HG03439 (cell line): ENCODE data around the gene SH3BGRL2.
"Not testable (repeated sequence)": the region's sequence is repeated elsewhere in the genome, so short reads cannot be mapped to it uniquely, and the experiment has no call there.

Experiments
- ATAC-seq: cut with Tn5 transposase; IDR thresholded peaks from one replicate; pipeline ENCODE4 v1.9.1; 2021; ENCODE audit warnings: mild to moderate bottlenecking, moderate library complexity; ENCODE audit not compliant: unreplicated experiment

The SH3BGRL2 gene

DNA sequence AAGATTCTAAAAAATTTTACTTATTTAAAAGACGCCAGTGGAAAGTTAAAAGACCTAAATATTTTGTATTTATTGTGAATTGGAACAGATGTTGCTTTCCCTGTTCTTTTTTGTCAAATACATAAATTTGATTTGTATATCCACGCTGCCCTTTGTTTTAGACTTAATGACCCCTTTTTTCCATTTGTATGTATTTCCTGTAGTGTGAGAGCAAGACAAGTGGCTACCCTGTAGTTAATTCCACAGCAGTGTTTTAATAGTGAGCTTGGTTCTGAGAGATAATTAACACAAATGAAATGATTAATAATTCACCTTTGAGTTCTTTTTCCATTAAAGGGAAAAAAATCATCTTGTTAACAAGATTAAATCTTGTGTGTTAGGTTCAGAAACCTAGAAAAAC is 16.6 kb downstream of the SH3BGRL2 start:
- no peak for ATAC-seq

DNA sequence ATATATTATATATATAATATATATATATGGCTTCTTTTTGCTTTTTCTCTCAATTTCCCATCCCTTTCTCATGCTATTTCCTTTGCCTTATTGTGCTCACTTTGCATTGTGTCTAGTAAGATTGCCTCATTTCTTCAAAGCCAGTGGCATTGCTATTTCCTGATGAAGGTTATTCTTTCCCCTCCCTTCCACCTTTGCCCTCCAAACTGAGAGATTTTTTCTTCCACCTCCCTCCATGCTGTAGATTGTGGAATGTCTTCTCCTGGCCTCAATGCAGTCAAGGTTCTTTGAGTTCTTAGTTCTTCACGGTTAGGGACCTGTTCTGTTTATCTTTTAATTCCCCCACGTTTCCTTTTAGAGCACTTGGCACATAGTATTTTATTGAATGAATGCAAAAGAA is 17.2 kb downstream of the SH3BGRL2 start:
- no peak for ATAC-seq

DNA sequence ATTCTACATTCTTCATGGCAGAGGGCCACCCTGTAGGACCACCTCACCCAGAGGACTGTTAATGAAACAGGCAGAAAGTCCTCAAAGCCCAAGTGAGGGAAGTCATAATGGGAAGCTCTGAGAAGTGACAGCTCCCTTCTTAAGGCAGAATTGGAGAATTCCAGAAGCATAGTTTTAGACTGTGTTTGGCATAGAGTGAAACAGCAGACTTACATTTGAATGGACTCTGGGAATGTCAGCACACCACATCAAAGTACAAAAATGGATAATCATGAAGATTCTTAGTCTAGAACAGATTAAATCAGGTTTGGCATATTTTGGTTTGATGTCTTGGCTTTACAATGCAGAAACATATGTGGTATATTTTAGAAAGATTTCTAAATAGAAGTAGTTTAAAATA is 17.9 kb downstream of the SH3BGRL2 start:
- no peak for ATAC-seq

DNA sequence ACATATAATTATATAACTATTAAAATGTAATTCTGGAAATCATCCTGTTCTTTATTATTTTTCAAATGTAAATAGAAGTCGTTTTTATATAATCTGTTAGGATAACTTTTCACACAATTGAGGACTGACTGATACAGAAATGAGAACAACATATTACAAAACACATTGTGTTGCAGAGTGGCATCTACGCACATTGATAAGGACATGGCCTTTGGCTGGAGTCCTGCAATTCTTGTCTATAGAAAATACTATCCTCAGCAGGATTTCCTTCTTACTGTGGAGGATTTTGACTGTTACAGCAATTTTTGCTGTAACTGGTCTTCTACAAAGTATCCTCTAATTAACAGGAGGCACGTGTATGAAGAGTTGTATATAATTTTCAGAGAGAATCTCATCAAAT is 19.8 kb downstream of the SH3BGRL2 start:
- ATAC-seq, result no peak

DNA sequence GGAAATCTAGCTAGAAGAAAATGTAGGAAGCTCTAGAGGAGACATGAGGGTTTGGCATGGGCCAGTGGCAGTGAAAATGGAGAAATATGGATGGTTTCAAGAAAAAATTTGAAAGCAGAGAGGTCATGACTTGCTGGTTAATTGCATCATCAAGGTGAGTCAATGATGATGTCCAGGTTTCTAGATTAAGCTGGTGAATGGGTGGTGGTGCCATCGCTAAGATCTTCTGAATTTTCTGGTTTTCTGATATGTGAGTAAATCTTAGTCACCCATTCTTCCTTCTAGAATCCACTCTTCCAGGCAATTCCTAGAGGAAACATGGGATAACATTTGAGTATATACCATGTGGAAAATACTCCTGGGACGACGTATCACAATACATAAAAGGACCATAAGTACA is 25.0 kb downstream of the SH3BGRL2 start:
- ATAC-seq, result no peak

DNA sequence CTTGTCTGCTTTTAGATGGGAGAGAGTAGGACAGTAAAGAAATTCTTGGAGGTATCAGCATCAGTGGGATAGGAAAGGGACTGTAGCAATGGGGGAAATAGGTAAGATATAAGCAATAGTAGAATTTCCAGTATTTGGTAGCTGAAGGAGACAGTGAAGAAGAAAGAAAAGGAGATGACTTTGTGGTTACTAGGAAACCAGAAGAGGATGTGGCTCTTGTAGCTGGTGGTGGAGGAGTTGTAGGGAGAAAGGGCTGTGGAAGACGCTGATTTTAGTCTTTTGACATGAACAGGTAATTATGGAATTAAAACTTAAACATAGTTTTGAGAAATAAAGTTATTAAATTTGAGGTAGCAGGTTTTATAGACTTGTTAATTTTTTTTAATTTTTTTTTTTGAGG is 26.1 kb downstream of the SH3BGRL2 start:
- ATAC-seq, result no peak

DNA sequence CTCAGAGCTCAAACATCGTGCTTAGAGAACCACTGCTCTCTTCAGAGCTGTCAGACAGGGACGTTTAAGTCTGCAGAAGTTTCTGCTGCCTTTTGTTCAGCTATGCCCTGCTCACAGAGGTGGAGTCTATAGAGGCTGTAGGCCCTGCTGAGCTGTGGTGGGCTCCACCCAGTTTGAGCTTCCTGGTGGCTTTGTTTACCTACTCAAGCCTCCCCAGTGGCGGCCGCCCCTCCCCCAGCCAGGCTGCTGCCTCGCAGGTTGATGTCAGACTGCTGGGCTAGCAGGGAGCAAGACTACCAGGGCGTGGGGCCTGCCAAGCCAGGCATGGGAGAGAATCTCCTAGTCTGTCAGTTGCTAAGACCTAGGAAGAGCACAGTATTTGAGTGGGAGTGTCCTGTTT is 32.5 kb downstream of the SH3BGRL2 start:
- ATAC-seq, result not testable (repeated sequence)

DNA sequence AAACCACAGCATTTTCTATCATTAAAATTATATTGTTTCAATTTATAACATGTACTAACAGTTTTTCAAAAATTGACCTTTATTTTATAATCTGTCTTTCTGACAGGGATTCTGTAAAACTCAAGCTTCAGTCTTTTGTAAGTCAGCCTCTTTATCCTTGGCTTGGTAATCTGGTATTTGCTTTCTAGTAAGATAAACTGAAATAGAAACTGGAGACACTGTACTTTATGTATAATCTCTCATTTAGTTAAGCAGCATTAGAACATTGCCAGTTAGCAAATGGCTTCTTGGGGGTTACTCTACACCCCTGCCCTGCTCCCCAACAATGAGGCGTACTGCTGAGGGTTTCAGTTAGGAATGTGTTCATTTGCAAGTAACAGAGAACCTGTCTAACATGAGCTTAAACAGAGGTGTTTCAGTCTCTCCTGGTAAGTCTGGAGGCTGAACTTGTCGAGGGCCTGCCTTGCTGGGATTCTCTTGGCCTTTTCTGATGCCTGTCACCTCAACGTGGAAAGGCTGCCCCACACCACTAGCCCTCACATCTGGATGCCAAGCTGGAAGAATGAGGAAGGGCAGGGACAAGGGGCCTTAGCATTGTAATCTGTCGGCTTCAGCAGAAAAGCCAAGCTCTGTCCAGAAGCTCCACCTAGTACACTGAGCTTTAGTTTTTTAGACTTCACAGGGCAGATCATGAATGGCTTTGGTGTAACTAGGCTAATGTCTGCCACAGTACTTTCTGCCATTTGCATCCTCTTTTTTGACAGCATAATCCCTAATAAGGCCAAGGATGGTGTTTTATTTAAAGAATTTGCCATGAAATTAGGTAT is 34.8 kb downstream of the SH3BGRL2 start:
- no peak for ATAC-seq

DNA sequence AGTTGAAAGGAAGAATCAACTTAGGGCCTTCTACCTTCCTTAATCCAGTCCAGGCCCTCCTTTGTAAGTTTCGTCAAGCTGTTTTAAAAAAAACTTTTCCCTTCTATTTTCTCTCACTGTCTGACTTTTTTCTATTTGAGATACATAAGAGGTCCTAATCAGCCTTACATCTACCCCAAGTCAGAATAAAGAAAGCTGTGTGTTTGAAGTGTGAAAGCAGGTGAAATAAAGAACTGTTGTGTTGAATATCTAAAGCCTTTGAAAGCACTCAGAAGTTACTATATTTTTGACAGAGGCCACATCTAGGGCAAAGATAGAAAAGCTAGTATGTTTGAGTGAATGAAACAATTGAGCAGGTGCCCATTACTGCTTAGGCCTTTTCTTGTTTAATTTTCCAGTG is 35.5 kb downstream of the SH3BGRL2 start:
- no peak for ATAC-seq

DNA sequence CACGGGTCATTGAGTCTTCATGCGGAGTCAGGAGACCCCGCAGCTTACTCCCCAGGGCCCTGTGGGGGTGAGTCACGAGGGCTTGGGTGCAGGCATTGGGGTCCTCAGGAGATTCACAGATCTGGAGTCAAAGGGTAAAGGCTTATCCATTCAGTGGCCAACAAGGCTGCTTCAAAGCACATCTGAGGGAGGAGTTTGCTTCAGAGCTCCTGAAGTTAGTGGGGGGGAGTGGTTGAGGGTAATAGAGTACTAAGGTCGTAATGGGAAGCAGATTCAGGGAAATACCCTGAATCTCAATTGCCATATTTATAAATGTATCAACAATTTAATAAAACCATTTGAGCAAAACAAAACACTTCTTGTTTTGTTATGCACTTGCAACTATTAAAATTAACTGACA is 37.3 kb downstream of the SH3BGRL2 start:
- no peak for ATAC-seq

DNA sequence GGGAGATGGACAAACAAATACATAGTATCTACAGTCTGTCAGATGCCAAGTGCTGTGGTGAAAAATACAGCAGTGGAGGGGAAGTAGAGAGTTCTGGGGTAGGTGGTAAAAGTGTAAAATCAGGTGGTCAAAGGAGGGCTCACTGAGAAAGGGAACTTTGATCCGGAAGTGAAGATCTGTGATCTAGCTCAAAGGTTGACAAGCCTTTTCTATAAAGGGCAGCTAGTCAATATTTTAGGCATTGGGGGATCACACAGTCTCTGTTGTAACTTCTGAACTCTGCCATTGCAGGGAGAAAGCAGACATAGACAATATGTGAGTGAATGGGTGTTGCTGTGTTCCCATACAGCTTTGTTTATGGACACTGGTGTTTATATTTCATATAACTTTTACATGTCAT is 38.6 kb downstream of the SH3BGRL2 start:
- ATAC-seq, result no peak

DNA sequence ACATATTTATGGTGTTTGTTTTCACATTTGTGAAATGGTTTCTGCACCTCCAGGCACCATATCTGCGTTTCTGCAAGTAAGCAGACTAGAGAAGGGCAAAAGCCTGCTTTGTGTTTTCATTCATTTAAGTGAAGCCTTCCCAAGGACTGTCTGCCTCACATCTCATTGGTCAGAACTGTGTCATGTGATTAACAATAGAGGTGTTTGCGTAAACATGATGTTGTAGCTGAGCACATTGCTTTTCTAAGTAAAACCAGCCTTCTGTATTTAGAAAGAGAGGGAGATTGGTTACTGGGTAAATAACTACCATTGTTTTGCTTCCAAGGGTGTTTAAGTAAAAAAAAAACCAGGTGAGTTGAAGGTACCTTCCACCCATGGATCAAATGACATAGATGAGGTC is 39.7 kb downstream of the SH3BGRL2 start:
- no peak for ATAC-seq

DNA sequence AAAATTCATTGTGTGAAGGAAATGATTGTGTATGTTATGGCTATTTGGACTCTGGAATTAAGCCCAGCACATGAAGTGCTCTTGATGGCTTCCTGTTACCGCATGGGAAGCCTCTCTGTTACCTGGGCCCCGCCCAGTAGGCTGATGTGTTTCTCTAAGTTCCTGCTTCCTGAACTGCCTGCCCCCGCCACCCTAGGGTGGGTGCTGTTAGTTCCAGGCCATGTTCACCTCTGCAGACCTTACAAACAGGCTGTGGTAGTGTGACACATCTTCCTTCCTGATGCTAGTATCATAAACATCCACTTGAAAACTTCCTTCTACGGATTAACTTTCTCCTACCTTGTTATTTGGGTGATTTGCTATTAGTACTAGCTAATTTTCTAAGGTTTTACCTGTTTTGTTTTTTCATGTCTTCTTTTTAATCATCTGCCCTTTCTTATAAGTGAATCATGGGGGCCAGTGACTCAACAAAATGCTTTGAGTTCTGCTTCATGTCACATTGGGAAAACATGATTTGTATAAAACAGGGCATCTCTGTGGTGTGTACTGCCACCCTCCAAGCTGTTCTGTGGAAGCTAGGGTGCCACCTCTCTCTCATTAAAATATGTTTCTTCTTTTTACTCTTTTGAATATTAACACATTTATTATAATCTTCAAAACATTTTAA is 40.6 kb downstream of the SH3BGRL2 start:
- ATAC-seq, result no peak

DNA sequence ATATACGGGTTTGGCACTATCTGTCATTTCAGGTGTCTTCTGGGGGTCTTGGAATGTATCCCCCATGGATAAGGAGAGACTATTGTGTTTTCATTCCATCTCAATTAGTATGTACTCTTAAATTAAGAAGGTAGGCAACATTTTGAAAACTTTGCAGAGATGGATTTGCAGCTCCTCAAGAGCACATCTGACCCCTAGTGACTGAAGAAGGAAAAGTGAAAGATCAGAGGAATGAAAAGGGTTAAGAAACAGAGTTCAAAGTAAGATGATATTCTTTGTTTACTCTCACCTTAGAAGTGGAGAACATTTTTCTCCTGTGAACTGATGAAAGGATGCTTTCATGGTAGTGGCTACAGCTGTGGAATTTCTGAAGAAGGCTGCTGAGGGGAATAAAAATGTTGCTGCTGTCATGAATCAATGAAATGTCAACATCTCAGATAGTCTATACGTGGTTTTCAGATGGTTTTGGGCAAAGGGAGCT is 41.5 kb downstream of the SH3BGRL2 start:
- no peak for ATAC-seq

DNA sequence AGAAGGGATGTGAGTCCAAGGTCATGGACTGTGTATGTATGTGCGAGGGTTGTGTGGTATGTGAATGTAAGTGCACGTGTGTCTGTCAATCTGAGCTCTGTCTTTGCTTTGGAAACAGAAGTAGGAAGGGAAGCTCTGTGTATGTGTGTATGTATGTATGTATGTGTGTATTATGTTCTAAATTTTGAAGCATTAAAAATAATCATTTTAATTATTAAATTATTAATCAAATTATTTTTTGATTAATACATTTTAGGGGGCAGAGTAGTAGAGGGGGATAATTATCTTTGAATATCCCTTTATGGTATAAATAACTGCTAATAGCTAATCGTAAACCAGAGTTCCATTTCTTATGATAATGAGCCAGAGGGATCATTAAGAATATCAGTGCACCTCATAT is 42.8 kb downstream of the SH3BGRL2 start:
- no peak for ATAC-seq

DNA sequence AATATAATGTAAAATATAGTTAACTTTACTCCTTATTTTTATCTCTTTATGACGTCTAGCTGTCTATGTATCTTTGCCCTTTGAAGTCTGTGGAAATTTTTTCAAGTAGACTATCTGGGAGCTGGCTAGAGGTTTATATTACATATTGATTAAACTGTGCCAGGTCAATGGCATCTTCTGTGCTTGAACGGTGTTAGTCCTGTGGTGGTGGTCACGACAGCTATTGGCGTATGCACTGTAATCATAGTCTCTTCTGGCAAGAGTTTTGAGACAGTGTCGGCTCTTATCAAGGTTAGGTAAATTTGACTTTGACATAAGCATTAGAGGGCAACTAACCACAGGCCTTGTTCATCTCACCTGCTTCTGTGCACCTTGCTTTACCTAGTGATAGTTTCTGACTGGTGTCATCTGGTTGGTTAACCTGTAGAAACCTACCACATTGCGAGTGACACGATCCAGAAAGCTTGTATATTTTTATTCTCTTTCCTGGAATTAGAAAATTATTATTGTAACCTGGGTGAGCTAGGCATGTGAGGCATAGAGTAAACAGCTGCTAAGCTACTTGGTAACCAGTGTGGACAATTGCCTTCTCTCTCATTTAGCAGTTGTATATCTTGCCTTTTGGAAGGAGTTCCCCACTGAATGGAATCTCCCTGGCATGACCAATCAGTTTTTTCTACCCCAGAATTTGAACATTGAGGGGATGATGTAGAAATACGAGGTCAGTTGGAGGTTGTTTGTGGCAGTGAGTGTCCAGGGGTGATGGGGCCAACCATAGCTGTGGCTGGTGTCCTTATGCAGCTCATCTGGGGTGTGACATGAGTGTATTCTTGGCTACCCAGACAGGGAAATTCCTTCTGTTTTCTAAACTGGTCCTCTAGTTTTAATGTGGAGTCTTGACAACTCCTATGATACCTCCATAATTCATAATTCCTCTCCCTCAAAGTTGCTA is 45.9 kb downstream of the SH3BGRL2 start:
- no peak for ATAC-seq

DNA sequence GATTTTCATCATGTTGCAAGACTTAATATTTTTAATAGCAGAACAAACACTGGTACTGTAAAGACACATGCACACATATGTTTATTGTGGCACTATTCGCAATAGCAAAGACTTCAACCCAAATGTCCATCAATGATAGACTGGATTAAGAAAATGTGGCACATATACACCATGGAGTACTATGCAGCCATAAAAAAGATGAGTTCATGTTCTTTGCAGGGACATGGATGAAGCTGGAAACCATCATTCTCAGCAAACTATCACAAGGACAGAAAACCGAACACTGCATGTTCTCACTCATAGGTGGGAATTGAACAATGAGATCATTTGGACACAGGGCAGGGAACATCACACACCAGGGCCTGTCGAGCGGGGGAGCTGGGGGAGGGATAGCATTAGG is 51.6 kb downstream of the SH3BGRL2 start:
- ATAC-seq, result not testable (repeated sequence)

DNA sequence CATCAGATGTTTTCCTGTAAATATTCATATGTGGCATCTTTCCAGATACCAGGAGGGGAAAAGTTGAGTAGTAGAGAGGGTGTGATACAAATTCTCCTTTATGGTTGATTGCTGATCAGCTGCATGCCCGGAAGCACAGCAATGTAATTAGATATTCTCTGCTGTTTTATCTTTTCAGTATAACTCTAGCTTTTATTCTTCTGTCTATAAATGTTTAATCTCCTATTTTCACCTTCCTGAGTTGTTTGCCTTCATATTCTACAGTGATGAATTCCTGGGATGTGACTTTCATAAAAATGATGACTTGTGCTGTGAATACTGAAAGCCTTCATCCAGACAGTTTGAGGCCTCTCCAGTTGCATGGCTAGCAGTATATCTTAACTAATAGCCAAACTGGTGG is 53.7 kb downstream of the SH3BGRL2 start:
- no peak for ATAC-seq

DNA sequence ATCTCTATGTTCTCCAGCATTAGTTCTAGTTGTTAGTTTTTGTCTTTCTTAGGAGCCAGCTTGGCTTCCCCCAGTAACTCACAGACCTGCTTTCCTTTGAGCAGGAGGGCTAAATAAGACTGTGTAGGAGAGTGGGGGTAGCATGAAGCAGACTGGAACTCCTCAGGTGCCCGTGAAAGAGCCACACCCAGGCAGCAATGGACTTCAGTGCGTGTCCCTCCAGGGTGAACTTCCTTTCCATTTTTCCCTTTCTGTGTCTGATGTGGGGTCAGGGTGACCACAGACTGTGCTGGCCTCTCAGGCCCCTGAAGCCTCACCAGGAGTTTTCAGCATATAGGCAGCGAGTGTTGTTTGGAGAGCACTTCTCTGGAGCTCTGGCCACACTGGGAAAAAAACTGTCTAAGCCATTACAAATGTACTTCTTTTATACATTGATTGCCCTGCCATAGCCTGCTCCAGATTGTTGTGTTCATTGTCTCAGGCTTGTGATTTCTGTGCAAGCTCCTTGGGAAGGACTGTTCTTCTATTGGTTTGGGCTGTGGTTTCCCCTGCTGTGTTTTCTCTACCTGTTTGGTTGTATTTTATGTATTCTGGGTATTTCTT is 55.7 kb downstream of the SH3BGRL2 start:
- no peak for ATAC-seq

DNA sequence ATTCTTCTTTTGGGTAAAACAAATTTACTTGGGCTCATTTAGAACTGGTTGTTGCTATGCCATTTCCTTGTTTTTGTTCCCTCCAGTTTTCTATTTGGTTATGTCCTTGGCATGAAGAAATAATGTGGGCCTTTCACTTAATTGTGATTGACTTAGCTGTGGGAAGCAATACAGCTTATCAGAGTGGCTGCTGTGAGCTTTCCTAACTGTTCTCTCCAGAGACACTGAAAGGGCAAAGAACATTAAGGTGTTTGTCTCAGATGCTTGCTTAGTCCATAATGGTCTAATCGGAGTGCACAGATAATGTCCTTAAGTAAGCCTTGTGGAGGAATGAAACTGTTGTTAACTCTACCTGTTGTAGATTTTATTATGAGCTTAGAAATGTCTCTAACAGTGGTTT is 56.6 kb downstream of the SH3BGRL2 start:
- ATAC-seq, result no peak

DNA sequence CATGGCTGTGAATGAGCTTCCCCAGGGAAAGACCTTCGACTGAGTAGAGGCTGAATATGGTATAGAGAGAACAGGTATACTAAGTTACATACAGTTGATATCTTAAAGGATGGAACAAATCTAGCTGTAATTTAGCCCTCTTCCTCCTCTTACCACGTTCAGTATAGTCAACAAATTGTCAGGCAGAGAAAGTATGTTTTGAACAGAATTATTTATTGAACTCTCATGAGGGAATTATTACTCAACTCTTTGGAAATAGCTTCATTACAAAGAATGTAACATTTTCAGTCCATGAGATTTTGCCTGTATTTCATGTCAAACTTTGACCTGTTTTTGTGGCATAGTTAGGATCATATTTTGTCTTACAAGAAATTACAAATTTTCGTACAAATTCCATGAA is 63.0 kb downstream of the SH3BGRL2 start:
- no peak for ATAC-seq
